ENCODE measurements around the gene UXS1.

UXS1 gene

GRCh38 chr2:106157416-106157815 is 36.7 kb downstream of the UXS1 start:
- no peak for DNase-seq (ENCODE audit: low read depth in 2 of 2)
- H3K4me3 ChIP-seq (replicated peaks in 1 of 2; ENCODE audit: low read depth in 2 of 2, low read length in 2 of 2) = no peak overlapping the region
- no peak for TF ChIP-seq CTCF (IDR thresholded peaks at IDR 0.05; ENCODE audit: low read depth, low read length)

- TF ChIP-seq CTCF (IDR thresholded peaks at IDR 0.05; ENCODE audit: low read depth, low read length) = no peak
- no peak overlapping the region for H3K4me3 ChIP-seq (replicated peaks in 1 of 2; ENCODE audit: low read depth in 2 of 2, low read length in 2 of 2)
- DNase-seq (ENCODE audit: low read depth in 2 of 2) = no peak
Observed at GRCh38 chr2:106156305-106157296, 37.5 kb downstream of the UXS1 start.

- no peak for DNase-seq (ENCODE audit: low read depth in 2 of 2)
- H3K4me3 ChIP-seq (replicated peaks in 1 of 2; ENCODE audit: low read depth in 2 of 2, low read length in 2 of 2) = no peak overlapping the region
- TF ChIP-seq CTCF (IDR thresholded peaks at IDR 0.05; ENCODE audit: low read depth, low read length) = no peak
Observed at GRCh38 chr2:106153781-106154180, 40.3 kb downstream of the UXS1 start.

- no peak for DNase-seq (ENCODE audit: low read depth in 2 of 2)
- H3K4me3 ChIP-seq (replicated peaks in 1 of 2; ENCODE audit: low read depth in 2 of 2, low read length in 2 of 2) = no peak overlapping the region
- no peak for TF ChIP-seq CTCF (IDR thresholded peaks at IDR 0.05; ENCODE audit: low read depth, low read length)
Observed at GRCh38 chr2:106147665-106148064, 46.4 kb downstream of the UXS1 start.

- no peak overlapping the region for H3K4me3 ChIP-seq (replicated peaks in 1 of 2; ENCODE audit: low read depth in 2 of 2, low read length in 2 of 2)
- DNase-seq (ENCODE audit: low read depth in 2 of 2) = peak; percentile 40 to 69
- no peak for TF ChIP-seq CTCF (IDR thresholded peaks at IDR 0.05; ENCODE audit: low read depth, low read length)
Observed at GRCh38 chr2:106147159-106147558, 46.9 kb downstream of the UXS1 start.

GRCh38 chr2:106144621-106145331 is 49.3 kb downstream of the UXS1 start:
- no peak overlapping the region for H3K4me3 ChIP-seq (replicated peaks in 1 of 2; ENCODE audit: low read depth in 2 of 2, low read length in 2 of 2)
- DNase-seq (ENCODE audit: low read depth in 2 of 2) = no peak
- TF ChIP-seq CTCF (IDR thresholded peaks at IDR 0.05; ENCODE audit: low read depth, low read length) = no peak
